Measurements from ENCODE around the gene FOXL2.

The FOXL2 gene

DNA sequence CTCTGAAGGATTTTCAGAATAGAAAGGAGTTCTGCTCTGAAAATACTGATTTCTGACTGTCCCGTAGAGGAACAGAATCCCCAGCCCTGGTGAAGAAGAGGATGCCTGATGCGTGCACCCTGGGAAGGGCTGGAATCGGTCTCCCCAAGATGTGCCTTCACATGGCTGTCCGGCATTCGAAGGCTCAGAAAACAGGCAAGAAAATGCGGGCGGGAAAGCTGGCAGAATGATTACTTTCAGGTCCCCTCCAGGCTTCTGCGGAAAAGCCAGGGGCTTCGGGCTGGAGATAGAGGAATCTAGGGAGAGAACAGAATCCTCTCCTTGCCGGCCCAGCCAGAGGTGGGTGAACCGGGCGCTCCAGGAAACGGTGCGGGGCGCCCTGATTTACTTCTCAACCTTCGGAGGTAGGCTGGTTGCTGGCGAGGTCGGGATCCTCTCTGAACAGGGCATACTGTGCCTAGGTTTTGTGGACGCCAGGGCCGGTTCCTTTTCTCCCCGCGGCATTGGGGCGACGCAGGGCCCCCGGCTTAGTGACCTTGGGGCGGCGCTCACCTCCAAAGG is 2.6 kb upstream of the FOXL2 start:
- Histone ChIP-seq H3K79me2 (ENCODE audit: control insufficient read depth, low read length) (no peaks in the 10 kb centered on the region), H3K4me2 (ENCODE audit: low read length) (no peak overlapping the region; the same call in 1 of the 2 replicates), H3K4me1 (ENCODE audit: control insufficient read depth, low read length) (peaks cover 6% of the 10 kb centered on the region; the same call in 1 of the 2 replicates), H3K27me3 (ENCODE audit: control insufficient read depth, low read length) (peaks cover 53% of the 10 kb centered on the region), H3K9me3 (ENCODE audit: control insufficient read depth, insufficient read depth, low read length) (no peaks in the 10 kb centered on the region), H3F3A (ENCODE audit: control insufficient read depth, insufficient read depth) (no peaks in the 10 kb centered on the region), H3K27ac (ENCODE audit: low read depth, low read length) (no peak overlapping the region), H3K36me3 (ENCODE audit: control insufficient read depth, low read length) (no peaks in the 10 kb centered on the region), H3K4me3 (ENCODE audit: low read length) (no peak overlapping the region), H4K20me1 (ENCODE audit: control insufficient read depth, insufficient read depth, low read depth, low read length) (no peaks in the 10 kb centered on the region), H3K9me2 (replicated peaks; ENCODE audit: control insufficient read depth, low read length) (no peaks in the 10 kb centered on the region)
- TF ChIP-seq EZH2phosphoT487 (IDR thresholded peaks at IDR 0.05; ENCODE audit: borderline replicate concordance, low read length) = no peak
- TF ChIP-seq CTCF (IDR thresholded peaks at IDR 0.05; ENCODE audit: low read depth, low read length, poor library complexity, severe bottlenecking) = no peak

DNA sequence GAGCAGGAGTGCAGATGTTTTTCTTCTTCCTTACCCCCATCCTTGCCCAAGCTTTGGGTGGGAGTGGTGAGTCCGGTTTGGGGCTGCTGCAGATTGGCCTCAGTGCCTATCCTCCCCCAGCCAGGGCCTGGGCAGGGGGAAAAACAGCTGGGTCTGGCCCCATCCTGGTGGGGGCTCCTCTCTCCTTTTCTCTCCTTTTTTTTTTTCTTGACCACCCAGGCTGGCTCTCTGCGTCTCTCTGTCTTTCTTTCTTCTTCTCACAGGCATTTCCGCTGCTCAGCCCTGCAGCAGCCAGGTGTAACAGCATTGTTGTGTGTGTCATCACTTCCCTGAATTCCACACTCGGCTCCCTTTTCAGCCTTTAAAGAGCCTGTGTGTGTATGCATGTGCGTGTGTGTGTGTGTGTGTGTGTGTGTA is 2.1 kb upstream of the FOXL2 start:
- Histone ChIP-seq H3K79me2 (ENCODE audit: control insufficient read depth, low read length) (no peaks in the 10 kb centered on the region), H3K9me3 (ENCODE audit: control insufficient read depth, insufficient read depth, low read length) (no peaks in the 10 kb centered on the region), H3K4me3 (ENCODE audit: low read length) (no peak overlapping the region), H3K27ac (ENCODE audit: low read depth, low read length) (no peak overlapping the region), H3F3A (ENCODE audit: control insufficient read depth, insufficient read depth) (no peaks in the 10 kb centered on the region), H3K36me3 (ENCODE audit: control insufficient read depth, low read length) (no peaks in the 10 kb centered on the region), H4K20me1 (ENCODE audit: control insufficient read depth, insufficient read depth, low read depth, low read length) (no peaks in the 10 kb centered on the region), H3K4me1 (ENCODE audit: control insufficient read depth, low read length) (peaks cover 6% of the 10 kb centered on the region; the same call in 1 of the 2 replicates), H3K4me2 (ENCODE audit: low read length) (no peak overlapping the region; the same call in 1 of the 2 replicates), H3K9me2 (replicated peaks; ENCODE audit: control insufficient read depth, low read length) (no peaks in the 10 kb centered on the region), H3K27me3 (ENCODE audit: control insufficient read depth, low read length) (peaks cover 56% of the 10 kb centered on the region)
- TF ChIP-seq EZH2phosphoT487 (IDR thresholded peaks at IDR 0.05; ENCODE audit: borderline replicate concordance, low read length) (no peak), CTCF (IDR thresholded peaks at IDR 0.05; ENCODE audit: low read depth, low read length, poor library complexity, severe bottlenecking) (no peak)

DNA sequence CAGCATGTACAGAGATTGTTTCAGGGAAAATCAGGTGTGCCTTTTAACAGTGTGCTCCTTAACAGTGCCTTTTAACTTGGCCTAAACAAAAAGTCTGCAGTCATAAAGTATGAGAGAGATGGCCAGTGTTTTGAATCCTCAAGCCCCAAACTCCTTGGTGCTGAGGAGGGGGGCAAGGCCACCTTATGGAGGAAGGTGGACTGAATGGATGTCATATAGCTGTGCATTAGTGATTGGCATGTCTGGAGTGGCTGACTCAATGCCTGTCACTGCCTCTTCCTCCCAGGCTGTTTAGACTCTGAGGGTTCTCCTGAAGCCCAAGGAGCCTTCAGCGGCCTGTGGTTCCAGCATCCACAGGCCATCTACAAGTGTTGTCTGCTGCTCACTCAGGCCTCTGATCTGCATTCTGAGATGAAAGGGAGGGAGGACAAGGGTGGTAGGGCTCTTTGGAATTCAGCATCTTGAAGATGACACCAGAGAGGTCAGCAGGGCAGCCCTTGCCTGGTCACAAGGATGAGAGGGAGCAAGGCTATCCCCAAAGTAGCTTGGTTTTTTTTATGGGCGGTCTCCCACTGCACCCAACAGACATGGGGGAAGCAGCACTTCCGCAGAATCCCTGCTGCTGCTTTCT is 1.5 kb upstream of the FOXL2 start:
- H3K4me2 ChIP-seq (ENCODE audit: low read length) = no peak overlapping the region
- no peaks in the 10 kb centered on the region for H3K9me3 ChIP-seq (ENCODE audit: control insufficient read depth, insufficient read depth, low read length)
- H3K4me1 ChIP-seq (ENCODE audit: control insufficient read depth, low read length) = peaks cover 6% of the 10 kb centered on the region; the same call in 1 of the 2 replicates
- peaks cover 61% of the 10 kb centered on the region for H3K27me3 ChIP-seq (ENCODE audit: control insufficient read depth, low read length)
- H4K20me1 ChIP-seq (ENCODE audit: control insufficient read depth, insufficient read depth, low read depth, low read length) = no peaks in the 10 kb centered on the region
- TF ChIP-seq CTCF (IDR thresholded peaks at IDR 0.05; ENCODE audit: low read depth, low read length, poor library complexity, severe bottlenecking) (no peak), EZH2phosphoT487 (IDR thresholded peaks at IDR 0.05; ENCODE audit: borderline replicate concordance, low read length) (no peak)
- H3K36me3 ChIP-seq (ENCODE audit: control insufficient read depth, low read length) = no peaks in the 10 kb centered on the region
- H3K79me2 ChIP-seq (ENCODE audit: control insufficient read depth, low read length) = no peaks in the 10 kb centered on the region
- no peaks in the 10 kb centered on the region for H3K9me2 ChIP-seq (replicated peaks; ENCODE audit: control insufficient read depth, low read length)
- H3K4me3 ChIP-seq (ENCODE audit: low read length) = no peak overlapping the region
- H3K27ac ChIP-seq (ENCODE audit: low read depth, low read length) = no peak overlapping the region
- H3F3A ChIP-seq (ENCODE audit: control insufficient read depth, insufficient read depth) = no peaks in the 10 kb centered on the region

Data from DOHH2 (cell line).